ENCODE measurements around the gene MYH9.

- TF ChIP-seq, protein P1, sequence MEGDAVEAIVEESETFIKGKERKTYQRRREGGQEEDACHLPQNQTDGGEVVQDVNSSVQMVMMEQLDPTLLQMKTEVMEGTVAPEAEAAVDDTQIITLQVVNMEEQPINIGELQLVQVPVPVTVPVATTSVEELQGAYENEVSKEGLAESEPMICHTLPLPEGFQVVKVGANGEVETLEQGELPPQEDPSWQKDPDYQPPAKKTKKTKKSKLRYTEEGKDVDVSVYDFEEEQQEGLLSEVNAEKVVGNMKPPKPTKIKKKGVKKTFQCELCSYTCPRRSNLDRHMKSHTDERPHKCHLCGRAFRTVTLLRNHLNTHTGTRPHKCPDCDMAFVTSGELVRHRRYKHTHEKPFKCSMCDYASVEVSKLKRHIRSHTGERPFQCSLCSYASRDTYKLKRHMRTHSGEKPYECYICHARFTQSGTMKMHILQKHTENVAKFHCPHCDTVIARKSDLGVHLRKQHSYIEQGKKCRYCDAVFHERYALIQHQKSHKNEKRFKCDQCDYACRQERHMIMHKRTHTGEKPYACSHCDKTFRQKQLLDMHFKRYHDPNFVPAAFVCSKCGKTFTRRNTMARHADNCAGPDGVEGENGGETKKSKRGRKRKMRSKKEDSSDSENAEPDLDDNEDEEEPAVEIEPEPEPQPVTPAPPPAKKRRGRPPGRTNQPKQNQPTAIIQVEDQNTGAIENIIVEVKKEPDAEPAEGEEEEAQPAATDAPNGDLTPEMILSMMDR (IDR thresholded peaks at IDR 0.05): no peak
- TF ChIP-seq POLR2A (IDR thresholded peaks at IDR 0.05): no peak
These were observed 9.5 kb downstream of the MYH9 start for GRCh38 chr22:36378080-36378868.
